GM18505 (cell line): ENCODE results near the gene HSD3B1.
"Not testable (repeated sequence)": the region's sequence is repeated elsewhere in the genome, so short reads cannot be mapped to it uniquely, and the experiment has no call there.

Experiments used
- ATAC-seq: cut with Tn5 transposase; IDR thresholded peaks from one replicate; pipeline ENCODE4 v1.9.1; 2021; ENCODE audit not compliant: unreplicated experiment
- POLR2A ChIP-seq: IDR thresholded peaks from 4 replicates; pipeline ENCODE4 v1.6.1; 2011; ENCODE audit warnings: borderline replicate concordance; ENCODE audit not compliant: insufficient read depth, insufficient read length; ENCODE audit errors: extremely low read depth

The HSD3B1 gene

GRCh38 chr1:119554183-119554582 is 47.2 kb downstream of the HSD3B1 start:
- no peak for ATAC-seq
- TF ChIP-seq POLR2A, result no peak

DNA sequence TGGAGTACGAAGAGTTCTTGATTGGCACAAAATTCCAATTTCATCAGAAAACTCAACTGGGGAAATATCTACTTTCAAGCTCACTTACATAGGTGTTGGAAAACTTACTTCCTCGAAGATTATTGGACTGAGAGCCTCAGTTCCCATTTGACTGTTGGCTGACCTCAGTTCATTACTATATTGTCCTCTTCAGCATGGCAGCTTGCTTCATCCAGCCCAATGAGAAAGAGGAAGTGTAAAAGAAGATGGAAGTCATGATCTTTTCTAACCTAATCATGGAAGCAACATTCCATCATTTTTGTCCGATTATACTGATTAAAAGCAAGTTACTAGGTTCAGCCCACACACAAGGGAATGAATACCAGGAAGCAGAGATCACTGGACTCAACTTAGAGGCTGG is 49.4 kb downstream of the HSD3B1 start:
- no peak for ATAC-seq
- TF ChIP-seq POLR2A, result no peak

GRCh38 chr1:119560402-119560801 is 53.4 kb downstream of the HSD3B1 start:
- not testable (repeated sequence) for ATAC-seq

GRCh38 chr1:119564548-119564947 is 57.5 kb downstream of the HSD3B1 start:
- no peak for TF ChIP-seq POLR2A
- ATAC-seq, result peak; percentile 65
